ENCODE measurements around the gene KRTAP2-3.
"Not testable (repeated sequence)": the region's sequence is repeated elsewhere in the genome, so short reads cannot be mapped to it uniquely, and the experiment has no call there.

DNA sequence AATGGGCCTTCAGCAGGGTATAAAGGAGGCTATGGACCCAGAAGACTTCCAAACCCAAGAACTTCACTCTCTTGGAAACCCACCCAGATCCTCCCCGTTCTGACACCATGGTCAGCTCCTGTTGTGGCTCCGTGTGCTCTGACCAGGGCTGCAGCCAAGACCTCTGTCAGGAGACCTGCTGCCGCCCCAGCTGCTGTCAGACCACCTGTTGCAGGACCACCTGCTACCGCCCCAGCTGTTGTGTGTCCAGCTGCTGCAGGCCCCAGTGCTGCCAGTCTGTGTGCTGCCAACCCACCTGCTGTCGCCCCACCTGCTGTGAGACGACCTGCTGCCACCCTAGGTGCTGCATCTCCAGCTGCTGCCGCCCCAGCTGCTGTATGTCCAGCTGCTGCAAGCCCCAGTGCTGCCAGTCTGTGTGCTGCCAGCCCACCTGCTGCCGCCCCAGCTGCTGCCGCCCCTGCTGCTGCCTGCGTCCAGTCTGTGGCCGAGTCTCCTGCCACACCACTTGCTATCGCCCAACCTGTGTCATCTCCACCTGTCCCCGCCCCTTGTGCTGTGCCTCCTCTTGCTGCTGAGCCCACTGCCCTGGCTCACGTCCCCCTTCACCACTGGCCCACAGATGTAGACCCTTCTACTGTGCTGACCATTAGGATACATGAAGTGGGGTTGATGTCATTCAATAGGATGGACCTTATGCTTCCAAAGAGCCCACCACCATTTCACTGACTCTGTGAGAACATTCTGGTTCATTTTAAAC, 24.4 kb upstream of the KRTAP2-3 start, which contains the start of gene KRTAP4-7:
- TF ChIP-seq, protein P1, sequence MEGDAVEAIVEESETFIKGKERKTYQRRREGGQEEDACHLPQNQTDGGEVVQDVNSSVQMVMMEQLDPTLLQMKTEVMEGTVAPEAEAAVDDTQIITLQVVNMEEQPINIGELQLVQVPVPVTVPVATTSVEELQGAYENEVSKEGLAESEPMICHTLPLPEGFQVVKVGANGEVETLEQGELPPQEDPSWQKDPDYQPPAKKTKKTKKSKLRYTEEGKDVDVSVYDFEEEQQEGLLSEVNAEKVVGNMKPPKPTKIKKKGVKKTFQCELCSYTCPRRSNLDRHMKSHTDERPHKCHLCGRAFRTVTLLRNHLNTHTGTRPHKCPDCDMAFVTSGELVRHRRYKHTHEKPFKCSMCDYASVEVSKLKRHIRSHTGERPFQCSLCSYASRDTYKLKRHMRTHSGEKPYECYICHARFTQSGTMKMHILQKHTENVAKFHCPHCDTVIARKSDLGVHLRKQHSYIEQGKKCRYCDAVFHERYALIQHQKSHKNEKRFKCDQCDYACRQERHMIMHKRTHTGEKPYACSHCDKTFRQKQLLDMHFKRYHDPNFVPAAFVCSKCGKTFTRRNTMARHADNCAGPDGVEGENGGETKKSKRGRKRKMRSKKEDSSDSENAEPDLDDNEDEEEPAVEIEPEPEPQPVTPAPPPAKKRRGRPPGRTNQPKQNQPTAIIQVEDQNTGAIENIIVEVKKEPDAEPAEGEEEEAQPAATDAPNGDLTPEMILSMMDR (IDR thresholded peaks at IDR 0.05) = not testable (repeated sequence)
- TF ChIP-seq POLR2A, EP300 (IDR thresholded peaks at IDR 0.05): not testable (repeated sequence)
